ENCODE data around the gene B3GNT3. TPM values are rescaled to one million over a fixed set of nuclear protein-coding genes. Genes with fewer than 3 reads are reported as not detected.

The B3GNT3 gene
- total RNA-seq, 1 experiment from 2014 or later = 22.2 TPM

DNA sequence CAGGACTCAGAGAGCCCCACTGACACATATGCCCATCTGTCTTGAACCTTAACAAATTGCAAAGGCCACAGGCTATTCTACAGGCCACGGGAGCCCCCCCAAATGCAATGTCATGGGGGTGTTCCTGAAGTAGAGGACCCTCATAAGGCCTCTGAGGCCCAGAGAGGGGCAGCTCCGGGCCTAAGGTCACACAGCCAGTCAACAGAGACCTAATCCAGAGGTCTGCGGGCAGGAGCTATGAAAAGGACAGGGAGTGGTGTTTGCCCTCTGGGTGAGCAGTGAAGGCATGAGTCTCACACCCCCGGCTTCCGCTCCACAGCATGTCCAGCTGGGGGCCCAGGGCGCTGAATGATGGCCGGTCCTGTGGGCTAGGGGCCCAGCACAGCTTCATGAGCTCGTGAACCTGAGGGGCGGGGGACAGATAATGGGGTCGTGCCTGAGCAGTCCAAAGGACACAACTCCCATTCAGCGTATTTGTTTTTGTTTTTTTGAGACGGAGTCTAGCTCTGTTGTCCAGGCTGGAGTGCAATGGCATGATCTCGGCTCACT is 31.6 kb downstream of the B3GNT3 start:
- Histone ChIP-seq H3K27me3 (ENCODE audit: insufficient read depth, low read length) (no peaks in the 10 kb centered on the region), H3K9me2 (ENCODE audit: insufficient read depth) (no peaks in the 10 kb centered on the region), H3K4me2 (ENCODE audit: low read length) (no peak overlapping the region), H3K9ac (ENCODE audit: low read length) (no peak overlapping the region), H3K79me2 (ENCODE audit: insufficient read depth, low read length) (no peaks in the 10 kb centered on the region), H3K36me3 (ENCODE audit: control insufficient read depth in 1 of 2, insufficient read depth in 2 of 2, low read length in 2 of 2) (no peaks in the 10 kb centered on the region), H3K9me3 (ENCODE audit: control insufficient read depth in 1 of 2, insufficient read depth in 1 of 2, low read depth in 1 of 2, low read length in 2 of 2) (no peaks in the 10 kb centered on the region), H4K20me1 (ENCODE audit: insufficient read depth) (no peaks in the 10 kb centered on the region), H3K27ac (ENCODE audit: low read depth, low read length) (no peak overlapping the region), H3K4me3 (replicated peaks in 1 of 2; ENCODE audit: low read depth in 1 of 2, low read length in 2 of 2) (no peak overlapping the region), H2AFZ (ENCODE audit: low read depth, low read length, poor library complexity, severe bottlenecking) (no peak overlapping the region), H3K4me1 (ENCODE audit: control insufficient read depth in 1 of 2, insufficient read depth in 2 of 2, low read length in 2 of 2) (peaks cover 11 to 20% of the 10 kb centered on the region in 2 experiments)
- ATAC-seq (no peak), DNase-seq (ENCODE audit: low read depth, low spot score) (no peak)
- TF ChIP-seq, protein P1, sequence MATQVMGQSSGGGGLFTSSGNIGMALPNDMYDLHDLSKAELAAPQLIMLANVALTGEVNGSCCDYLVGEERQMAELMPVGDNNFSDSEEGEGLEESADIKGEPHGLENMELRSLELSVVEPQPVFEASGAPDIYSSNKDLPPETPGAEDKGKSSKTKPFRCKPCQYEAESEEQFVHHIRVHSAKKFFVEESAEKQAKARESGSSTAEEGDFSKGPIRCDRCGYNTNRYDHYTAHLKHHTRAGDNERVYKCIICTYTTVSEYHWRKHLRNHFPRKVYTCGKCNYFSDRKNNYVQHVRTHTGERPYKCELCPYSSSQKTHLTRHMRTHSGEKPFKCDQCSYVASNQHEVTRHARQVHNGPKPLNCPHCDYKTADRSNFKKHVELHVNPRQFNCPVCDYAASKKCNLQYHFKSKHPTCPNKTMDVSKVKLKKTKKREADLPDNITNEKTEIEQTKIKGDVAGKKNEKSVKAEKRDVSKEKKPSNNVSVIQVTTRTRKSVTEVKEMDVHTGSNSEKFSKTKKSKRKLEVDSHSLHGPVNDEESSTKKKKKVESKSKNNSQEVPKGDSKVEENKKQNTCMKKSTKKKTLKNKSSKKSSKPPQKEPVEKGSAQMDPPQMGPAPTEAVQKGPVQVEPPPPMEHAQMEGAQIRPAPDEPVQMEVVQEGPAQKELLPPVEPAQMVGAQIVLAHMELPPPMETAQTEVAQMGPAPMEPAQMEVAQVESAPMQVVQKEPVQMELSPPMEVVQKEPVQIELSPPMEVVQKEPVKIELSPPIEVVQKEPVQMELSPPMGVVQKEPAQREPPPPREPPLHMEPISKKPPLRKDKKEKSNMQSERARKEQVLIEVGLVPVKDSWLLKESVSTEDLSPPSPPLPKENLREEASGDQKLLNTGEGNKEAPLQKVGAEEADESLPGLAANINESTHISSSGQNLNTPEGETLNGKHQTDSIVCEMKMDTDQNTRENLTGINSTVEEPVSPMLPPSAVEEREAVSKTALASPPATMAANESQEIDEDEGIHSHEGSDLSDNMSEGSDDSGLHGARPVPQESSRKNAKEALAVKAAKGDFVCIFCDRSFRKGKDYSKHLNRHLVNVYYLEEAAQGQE (IDR thresholded peaks at IDR 0.05; ENCODE audit: low read depth) = no peak
- no peak for TF ChIP-seq RAD21 (IDR thresholded peaks at IDR 0.05; ENCODE audit: low read depth)
- no peak for TF ChIP-seq ELF1 (IDR thresholded peaks at IDR 0.05; ENCODE audit: borderline replicate concordance, low read depth)
- RAD21 ChIA-PET (ENCODE audit: low non-redundant PET in 1 of 2, low total read pairs in 2 of 2, uncharacterized antibody in 2 of 2, unreplicated experiment in 2 of 2) = no interaction called here
- CTCF ChIA-PET = no interaction called here
- BruUV-seq (replicated peaks) = no TSS peak
- intact Hi-C loops (cut with micrococcal nuclease) = no loop called here
- POLR2A ChIA-PET = no interaction called here

Measured in HCT116 (cell line).